ENCODE measurements around the gene MTERF2.

Gene MTERF2

DNA sequence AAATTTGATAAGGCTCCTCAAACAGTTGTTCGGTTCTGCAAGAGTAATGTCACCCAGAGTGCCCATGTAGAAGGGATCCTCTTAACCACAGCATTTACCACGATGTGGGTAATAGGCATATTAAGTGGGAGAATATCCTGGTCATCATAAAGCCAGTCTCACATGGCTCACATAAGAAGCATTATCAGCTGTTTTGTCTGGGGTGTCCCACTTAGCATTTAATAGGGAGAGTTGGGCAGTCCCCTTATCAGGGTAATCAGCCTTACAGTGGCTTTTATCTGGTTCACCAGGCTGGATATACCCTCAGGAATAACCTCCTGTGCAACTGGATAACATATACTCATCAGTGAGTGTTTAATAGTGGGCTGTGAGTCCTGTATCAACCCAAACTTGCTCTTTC lies 44.2 kb downstream of the MTERF2 start:
- H3K4me3 ChIP-seq (replicated peaks; ENCODE audit: insufficient read depth, low read length): no peak overlapping the region
- no peaks in the 10 kb centered on the region for H3K27me3 ChIP-seq (ENCODE audit: insufficient read depth, poor library complexity, severe bottlenecking)
- H3K27ac ChIP-seq (replicated peaks): no peak overlapping the region
- TF ChIP-seq, protein P1, sequence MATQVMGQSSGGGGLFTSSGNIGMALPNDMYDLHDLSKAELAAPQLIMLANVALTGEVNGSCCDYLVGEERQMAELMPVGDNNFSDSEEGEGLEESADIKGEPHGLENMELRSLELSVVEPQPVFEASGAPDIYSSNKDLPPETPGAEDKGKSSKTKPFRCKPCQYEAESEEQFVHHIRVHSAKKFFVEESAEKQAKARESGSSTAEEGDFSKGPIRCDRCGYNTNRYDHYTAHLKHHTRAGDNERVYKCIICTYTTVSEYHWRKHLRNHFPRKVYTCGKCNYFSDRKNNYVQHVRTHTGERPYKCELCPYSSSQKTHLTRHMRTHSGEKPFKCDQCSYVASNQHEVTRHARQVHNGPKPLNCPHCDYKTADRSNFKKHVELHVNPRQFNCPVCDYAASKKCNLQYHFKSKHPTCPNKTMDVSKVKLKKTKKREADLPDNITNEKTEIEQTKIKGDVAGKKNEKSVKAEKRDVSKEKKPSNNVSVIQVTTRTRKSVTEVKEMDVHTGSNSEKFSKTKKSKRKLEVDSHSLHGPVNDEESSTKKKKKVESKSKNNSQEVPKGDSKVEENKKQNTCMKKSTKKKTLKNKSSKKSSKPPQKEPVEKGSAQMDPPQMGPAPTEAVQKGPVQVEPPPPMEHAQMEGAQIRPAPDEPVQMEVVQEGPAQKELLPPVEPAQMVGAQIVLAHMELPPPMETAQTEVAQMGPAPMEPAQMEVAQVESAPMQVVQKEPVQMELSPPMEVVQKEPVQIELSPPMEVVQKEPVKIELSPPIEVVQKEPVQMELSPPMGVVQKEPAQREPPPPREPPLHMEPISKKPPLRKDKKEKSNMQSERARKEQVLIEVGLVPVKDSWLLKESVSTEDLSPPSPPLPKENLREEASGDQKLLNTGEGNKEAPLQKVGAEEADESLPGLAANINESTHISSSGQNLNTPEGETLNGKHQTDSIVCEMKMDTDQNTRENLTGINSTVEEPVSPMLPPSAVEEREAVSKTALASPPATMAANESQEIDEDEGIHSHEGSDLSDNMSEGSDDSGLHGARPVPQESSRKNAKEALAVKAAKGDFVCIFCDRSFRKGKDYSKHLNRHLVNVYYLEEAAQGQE (IDR thresholded peaks at IDR 0.05; ENCODE audit: insufficient replicate concordance, low read depth): no peak
- no peak for TF ChIP-seq POLR2AphosphoS5 (IDR thresholded peaks at IDR 0.05; ENCODE audit: low read depth)
- TF ChIP-seq, protein P2, sequence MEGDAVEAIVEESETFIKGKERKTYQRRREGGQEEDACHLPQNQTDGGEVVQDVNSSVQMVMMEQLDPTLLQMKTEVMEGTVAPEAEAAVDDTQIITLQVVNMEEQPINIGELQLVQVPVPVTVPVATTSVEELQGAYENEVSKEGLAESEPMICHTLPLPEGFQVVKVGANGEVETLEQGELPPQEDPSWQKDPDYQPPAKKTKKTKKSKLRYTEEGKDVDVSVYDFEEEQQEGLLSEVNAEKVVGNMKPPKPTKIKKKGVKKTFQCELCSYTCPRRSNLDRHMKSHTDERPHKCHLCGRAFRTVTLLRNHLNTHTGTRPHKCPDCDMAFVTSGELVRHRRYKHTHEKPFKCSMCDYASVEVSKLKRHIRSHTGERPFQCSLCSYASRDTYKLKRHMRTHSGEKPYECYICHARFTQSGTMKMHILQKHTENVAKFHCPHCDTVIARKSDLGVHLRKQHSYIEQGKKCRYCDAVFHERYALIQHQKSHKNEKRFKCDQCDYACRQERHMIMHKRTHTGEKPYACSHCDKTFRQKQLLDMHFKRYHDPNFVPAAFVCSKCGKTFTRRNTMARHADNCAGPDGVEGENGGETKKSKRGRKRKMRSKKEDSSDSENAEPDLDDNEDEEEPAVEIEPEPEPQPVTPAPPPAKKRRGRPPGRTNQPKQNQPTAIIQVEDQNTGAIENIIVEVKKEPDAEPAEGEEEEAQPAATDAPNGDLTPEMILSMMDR (IDR thresholded peaks at IDR 0.05; ENCODE audit: insufficient read depth, low read length): no peak
- no peak for TF ChIP-seq SPI1 (IDR thresholded peaks at IDR 0.05; ENCODE audit: borderline replicate concordance, low read depth)
- no peak for TF ChIP-seq GABPA (IDR thresholded peaks at IDR 0.05; ENCODE audit: low read depth)
- DNase-seq (ENCODE audit: low read depth in 1 of 2, low spot score in 1 of 2): no peak

DNA sequence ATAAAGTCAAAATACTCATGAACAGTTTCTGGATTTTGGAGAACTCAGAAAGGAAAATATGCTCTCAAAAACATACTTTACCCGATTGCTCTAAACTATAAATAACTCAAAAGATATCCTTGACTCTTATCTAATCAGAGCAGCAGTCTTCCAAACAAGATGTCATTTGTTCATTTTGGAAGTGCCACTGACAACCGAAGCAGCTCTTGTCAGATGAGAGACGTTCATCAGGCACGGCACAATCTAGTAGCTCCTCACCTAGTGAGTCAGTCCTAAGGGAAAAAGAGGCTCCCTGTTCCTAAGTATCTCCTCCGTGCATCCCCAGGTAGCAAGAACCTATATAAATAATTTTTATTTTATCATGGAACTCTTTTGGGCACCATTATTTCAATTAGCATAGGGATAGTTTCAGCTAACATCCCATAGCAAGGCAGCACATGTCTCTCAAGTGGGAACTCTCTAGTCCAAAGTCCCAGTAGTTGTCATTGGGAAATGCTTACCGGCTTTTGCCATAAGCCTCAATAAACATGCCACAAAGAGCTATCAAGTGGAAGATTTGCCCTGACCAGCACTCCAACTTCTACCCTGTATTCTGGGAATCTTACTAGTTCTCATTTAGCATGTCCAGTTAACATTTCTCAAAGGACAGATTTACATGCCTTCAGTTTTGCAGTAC lies 45.3 kb downstream of the MTERF2 start:
- Histone ChIP-seq H3K27ac (replicated peaks) (no peak overlapping the region), H3K27me3 (ENCODE audit: insufficient read depth, poor library complexity, severe bottlenecking) (no peaks in the 10 kb centered on the region), H3K4me3 (replicated peaks; ENCODE audit: insufficient read depth, low read length) (no peak overlapping the region)
- no peak for TF ChIP-seq GABPA (IDR thresholded peaks at IDR 0.05; ENCODE audit: low read depth)
- no peak for TF ChIP-seq POLR2AphosphoS5 (IDR thresholded peaks at IDR 0.05; ENCODE audit: low read depth)
- TF ChIP-seq, protein P1 (IDR thresholded peaks at IDR 0.05; ENCODE audit: insufficient replicate concordance, low read depth): no peak
- DNase-seq (ENCODE audit: low read depth in 1 of 2, low spot score in 1 of 2): no peak

DNA sequence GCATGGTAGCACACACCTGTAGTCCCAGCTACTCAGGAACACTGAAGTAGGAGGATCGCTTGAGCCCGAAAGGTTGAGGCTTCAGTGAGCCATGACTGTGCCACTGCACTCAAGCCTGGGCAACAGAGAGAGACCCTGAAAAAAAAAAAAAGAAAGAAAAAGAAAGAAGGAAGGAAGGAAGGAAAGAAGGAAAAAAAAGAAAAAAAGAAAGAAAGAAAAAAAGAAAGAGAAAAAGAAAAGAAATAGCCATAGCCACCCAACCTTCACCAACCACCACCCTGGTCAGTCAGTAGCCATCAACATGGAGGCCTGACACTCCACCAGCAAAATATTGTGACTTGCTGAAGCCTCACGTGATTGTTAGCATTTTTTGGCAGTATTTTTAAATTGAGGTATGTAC lies 52.7 kb downstream of the MTERF2 start:
- no peak for TF ChIP-seq GABPA (IDR thresholded peaks at IDR 0.05; ENCODE audit: low read depth)
- no peak for TF ChIP-seq SPI1 (IDR thresholded peaks at IDR 0.05; ENCODE audit: borderline replicate concordance, low read depth)
- TF ChIP-seq, protein P1 (IDR thresholded peaks at IDR 0.05; ENCODE audit: insufficient replicate concordance, low read depth): no peak
- TF ChIP-seq POLR2AphosphoS5 (IDR thresholded peaks at IDR 0.05; ENCODE audit: low read depth): no peak
- TF ChIP-seq, protein P2 (IDR thresholded peaks at IDR 0.05; ENCODE audit: insufficient read depth, low read length): no peak
- peaks cover 6% of the 10 kb centered on the region for H3K27me3 ChIP-seq (ENCODE audit: insufficient read depth, poor library complexity, severe bottlenecking)
- DNase-seq (ENCODE audit: low read depth in 1 of 2, low spot score in 1 of 2): no peak
- no peak overlapping the region for H3K4me3 ChIP-seq (replicated peaks; ENCODE audit: insufficient read depth, low read length)
- no peak overlapping the region for H3K27ac ChIP-seq (replicated peaks)
